Astrocyte (in vitro differentiated cells and primary cell): ENCODE measurements around the gene AUTS2. TPM values are rescaled to one million over a fixed set of nuclear protein-coding genes. Genes with fewer than 3 reads are reported as not detected.

Source experiments
- DNase-seq: peaks from one replicate; pipeline ENCODE4 v3.0.0-alpha.2; 2010; ENCODE audit warnings: low read depth
- FAIRE-seq: peaks from 2 replicates; lab custom pipeline; 2011; peaks lifted over from hg19 to GRCh38; lab: Jason Lieb, UNC
- H2AFZ ChIP-seq: 2 replicates; pipeline ENCODE4 v1.6.0; 2012; ENCODE audit warnings: low read depth, low read length, inconsistent platforms
- H3K27ac ChIP-seq: 2 replicates; pipeline ENCODE4 v1.5.1; 2011; ENCODE audit warnings: low read depth, low read length, inconsistent platforms
- H3K27me3 ChIP-seq: 2 replicates; pipeline ENCODE4 v1.6.0; 2011; ENCODE audit warnings: low read length, inconsistent platforms; ENCODE audit not compliant: insufficient read depth
- H3K36me3 ChIP-seq: 2 replicates; pipeline ENCODE4 v1.5.1; 2011; ENCODE audit warnings: low read length, inconsistent platforms; ENCODE audit not compliant: insufficient read depth
- H3K4me1 ChIP-seq: 2 replicates; pipeline ENCODE4 v1.5.1; 2011; ENCODE audit warnings: low read length, inconsistent platforms; ENCODE audit not compliant: insufficient read depth
- H3K4me2 ChIP-seq: 2 replicates; pipeline ENCODE4 v1.6.0; 2012; ENCODE audit warnings: low read length, inconsistent platforms
- H3K4me3 ChIP-seq: 2 replicates; pipeline ENCODE4 v1.5.1; 2011; ENCODE audit warnings: low read depth, mild to moderate bottlenecking, low read length, inconsistent platforms; ENCODE audit not compliant: insufficient read depth
- H3K79me2 ChIP-seq: 2 replicates; pipeline ENCODE4 v1.6.0; 2012; ENCODE audit warnings: mild to moderate bottlenecking, low read length, inconsistent platforms; ENCODE audit not compliant: insufficient read depth
- H3K9ac ChIP-seq: 2 replicates; pipeline ENCODE4 v1.6.0; 2012; ENCODE audit warnings: mild to moderate bottlenecking, low read length, inconsistent platforms
- H3K9me3 ChIP-seq: 2 replicates; pipeline ENCODE4 v1.5.1; 2012; ENCODE audit warnings: low read depth, mild to moderate bottlenecking, low read length, inconsistent platforms; ENCODE audit not compliant: insufficient read depth
- H4K20me1 ChIP-seq: 2 replicates; pipeline ENCODE4 v1.6.0; 2012; ENCODE audit warnings: low read length, inconsistent platforms; ENCODE audit not compliant: insufficient read depth
- H3K27ac Mint-ChIP-seq: one replicate; pipeline ENCODE4 v1.8.0; 2021; ENCODE audit warnings: mild to moderate bottlenecking, mixed read lengths; ENCODE audit not compliant: unreplicated experiment
- H3K27me3 Mint-ChIP-seq: one replicate; pipeline ENCODE4 v1.8.0; 2021; ENCODE audit warnings: low read depth, mixed read lengths; ENCODE audit not compliant: unreplicated experiment
- H3K36me3 Mint-ChIP-seq: one replicate; pipeline ENCODE4 v1.8.0; 2021; ENCODE audit warnings: low read depth, mixed read lengths; ENCODE audit not compliant: unreplicated experiment
- H3K4me1 Mint-ChIP-seq: one replicate; pipeline ENCODE4 v1.8.0; 2021; ENCODE audit warnings: low read depth, mixed read lengths; ENCODE audit not compliant: unreplicated experiment
- H3K4me3 Mint-ChIP-seq: one replicate; pipeline ENCODE4 v1.8.0; 2021; ENCODE audit warnings: mild to moderate bottlenecking, moderate library complexity, mixed read lengths; ENCODE audit not compliant: unreplicated experiment
- H3K9me3 Mint-ChIP-seq: one replicate; pipeline ENCODE4 v1.8.0; 2021; ENCODE audit warnings: mild to moderate bottlenecking, mixed read lengths; ENCODE audit not compliant: unreplicated experiment
- EZH2 ChIP-seq: IDR thresholded peaks from 2 replicates; pipeline ENCODE4 v1.6.1; 2012; ENCODE audit warnings: mild to moderate bottlenecking, low read length, inconsistent platforms; ENCODE audit not compliant: insufficient read depth
- total RNA-seq: library from RNA; stranded (reverse); gene quantifications from 2 replicates; pipeline ENCODE4 v1.2.1, GENCODE V29; 2021
- TF ChIP-seq, protein P1 (sequence below): IDR thresholded peaks from 2 replicates; pipeline ENCODE4 v1.5.1; 2011; ENCODE audit warnings: low read depth, mild to moderate bottlenecking, inconsistent platforms, low read length, moderate library complexity; ENCODE audit not compliant: insufficient read depth

The AUTS2 gene
- total RNA-seq, 1 donor from 2014 or later: 73.2 TPM

DNA sequence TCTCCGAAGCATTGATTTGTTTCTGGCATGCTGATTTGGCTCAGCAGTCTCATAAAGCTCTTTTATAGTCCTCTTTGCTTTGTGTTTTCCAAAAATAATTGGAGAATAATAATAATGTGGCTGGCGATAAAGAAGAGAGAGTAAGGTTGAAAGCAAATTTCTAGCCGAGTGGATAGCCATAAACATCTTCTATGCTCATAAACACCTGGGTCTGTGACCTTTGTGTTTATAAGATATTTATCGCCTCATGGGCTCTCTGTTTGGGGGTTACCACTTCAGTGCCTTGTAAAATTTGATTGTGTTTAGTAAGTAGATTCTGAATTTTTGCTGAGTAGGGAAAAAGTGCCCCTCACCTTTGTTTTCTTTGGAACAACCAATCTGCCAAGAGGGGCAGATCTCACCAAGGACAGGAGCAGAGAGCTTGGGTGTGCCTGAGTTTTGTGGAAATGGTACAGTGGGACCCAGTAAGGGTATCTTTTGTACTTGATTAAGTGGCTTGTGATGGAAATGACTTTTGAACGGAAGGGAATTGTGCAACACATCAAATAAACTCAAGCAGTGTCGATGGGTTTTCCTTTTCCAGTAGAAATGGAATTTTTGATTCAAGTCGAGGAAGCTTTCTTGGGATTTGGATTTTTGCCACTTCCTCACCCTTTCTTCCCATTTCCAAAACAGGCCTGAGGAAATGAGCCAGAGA is 220.5 kb downstream of the AUTS2 start:
- H3K4me1 Mint-ChIP-seq: peaks cover 25% of the 10 kb centered on the region
- FAIRE-seq (no peak), DNase-seq (no peak)
- Histone ChIP-seq H3K9me3 (no peaks in the 10 kb centered on the region), H4K20me1 (peaks cover 31% of the 10 kb centered on the region), H2AFZ (no peak overlapping the region), H3K36me3 (no peaks in the 10 kb centered on the region), H3K27me3 (no peaks in the 10 kb centered on the region), H3K4me3 (no peak overlapping the region), H3K9ac (no peak overlapping the region), H3K4me1 (peaks cover 17% of the 10 kb centered on the region), H3K79me2 (no peaks in the 10 kb centered on the region), H3K27ac (no peak overlapping the region), H3K4me2 (no peak overlapping the region)
- peaks cover 4% of the 10 kb centered on the region for H3K36me3 Mint-ChIP-seq
- no peak overlapping the region for H3K27ac Mint-ChIP-seq
- H3K27me3 Mint-ChIP-seq: no peaks in the 10 kb centered on the region
- no peak overlapping the region for H3K4me3 Mint-ChIP-seq
- H3K9me3 Mint-ChIP-seq: no peaks in the 10 kb centered on the region
- TF ChIP-seq, protein P1, sequence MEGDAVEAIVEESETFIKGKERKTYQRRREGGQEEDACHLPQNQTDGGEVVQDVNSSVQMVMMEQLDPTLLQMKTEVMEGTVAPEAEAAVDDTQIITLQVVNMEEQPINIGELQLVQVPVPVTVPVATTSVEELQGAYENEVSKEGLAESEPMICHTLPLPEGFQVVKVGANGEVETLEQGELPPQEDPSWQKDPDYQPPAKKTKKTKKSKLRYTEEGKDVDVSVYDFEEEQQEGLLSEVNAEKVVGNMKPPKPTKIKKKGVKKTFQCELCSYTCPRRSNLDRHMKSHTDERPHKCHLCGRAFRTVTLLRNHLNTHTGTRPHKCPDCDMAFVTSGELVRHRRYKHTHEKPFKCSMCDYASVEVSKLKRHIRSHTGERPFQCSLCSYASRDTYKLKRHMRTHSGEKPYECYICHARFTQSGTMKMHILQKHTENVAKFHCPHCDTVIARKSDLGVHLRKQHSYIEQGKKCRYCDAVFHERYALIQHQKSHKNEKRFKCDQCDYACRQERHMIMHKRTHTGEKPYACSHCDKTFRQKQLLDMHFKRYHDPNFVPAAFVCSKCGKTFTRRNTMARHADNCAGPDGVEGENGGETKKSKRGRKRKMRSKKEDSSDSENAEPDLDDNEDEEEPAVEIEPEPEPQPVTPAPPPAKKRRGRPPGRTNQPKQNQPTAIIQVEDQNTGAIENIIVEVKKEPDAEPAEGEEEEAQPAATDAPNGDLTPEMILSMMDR: no peak
- TF ChIP-seq EZH2: no peak

DNA sequence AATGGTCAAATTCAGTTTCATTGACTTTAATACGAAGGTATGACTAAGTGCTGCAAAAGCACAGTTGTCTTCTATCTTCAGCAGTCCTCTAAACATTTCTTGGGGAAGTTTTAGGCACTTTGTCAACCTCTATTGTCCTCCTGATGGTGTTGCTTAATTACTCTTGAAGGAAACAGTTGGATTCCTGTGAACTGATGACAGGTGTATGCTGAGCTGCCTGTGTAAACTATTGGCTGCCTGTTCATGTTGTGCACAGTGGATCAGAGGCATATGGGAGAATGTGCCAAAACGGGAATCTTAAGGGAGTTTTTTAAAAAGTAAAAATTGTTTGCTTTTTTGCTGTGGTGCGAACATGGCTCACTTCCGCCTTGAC is 221.0 kb downstream of the AUTS2 start:
- H3K4me1 Mint-ChIP-seq: peaks cover 23% of the 10 kb centered on the region
- DNase-seq: no peak

More for the DNA sequence above, 221.0 kb downstream of the AUTS2 start:
- no peaks in the 10 kb centered on the region for H3K36me3 ChIP-seq
- H3K4me3 ChIP-seq: no peak overlapping the region
- no peak overlapping the region for H3K4me2 ChIP-seq
- H4K20me1 ChIP-seq: peaks cover 28% of the 10 kb centered on the region
- no peak for TF ChIP-seq EZH2
- TF ChIP-seq, protein P1: no peak
- no peaks in the 10 kb centered on the region for H3K27me3 ChIP-seq
- H3K27ac ChIP-seq: no peak overlapping the region
- Mint-ChIP-seq H3K27me3 (no peaks in the 10 kb centered on the region), H3K36me3 (peaks cover 4% of the 10 kb centered on the region), H3K9me3 (no peaks in the 10 kb centered on the region), H3K27ac (no peak overlapping the region), H3K4me3 (no peak overlapping the region)
- no peak overlapping the region for H2AFZ ChIP-seq
- peaks cover 14% of the 10 kb centered on the region for H3K4me1 ChIP-seq
- FAIRE-seq: no peak
- no peaks in the 10 kb centered on the region for H3K9me3 ChIP-seq
- H3K9ac ChIP-seq: no peak overlapping the region
- no peaks in the 10 kb centered on the region for H3K79me2 ChIP-seq
